ENCODE results near the gene SLC9A9. TPM values are rescaled to one million over a fixed set of nuclear protein-coding genes. Genes with fewer than 3 reads are reported as not detected.

The SLC9A9 gene
- total RNA-seq, 4 donors from 2014 or later: 1.1 to 15.9 (median 9.7) TPM

DNA sequence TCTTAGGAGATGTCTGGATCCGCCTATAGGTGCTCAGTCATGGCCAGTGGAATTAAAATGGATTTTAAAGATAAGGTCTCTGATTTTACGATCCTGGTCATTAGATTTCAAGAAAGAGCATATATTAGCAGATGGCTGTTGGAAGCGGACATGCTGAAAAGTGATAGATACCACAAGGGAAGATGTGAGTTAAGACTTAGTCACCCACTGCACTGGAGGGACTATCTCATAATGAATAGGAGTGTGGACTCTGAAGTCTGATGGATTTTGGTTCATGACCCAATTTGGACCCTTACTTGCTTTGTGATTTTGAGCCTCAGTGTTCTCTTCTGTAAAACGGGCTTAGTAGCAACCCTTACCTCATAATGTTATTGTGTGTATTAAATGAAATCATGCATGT lies 514.0 kb downstream of the SLC9A9 start:
- Histone ChIP-seq H3K27ac (no peak overlapping the region), H3K9me3 (no peaks in the 10 kb centered on the region), H3K27me3 (no peaks in the 10 kb centered on the region), H3K4me1 (no peaks in the 10 kb centered on the region), H3K4me3 (no peak overlapping the region), H3K36me3 (no peaks in the 10 kb centered on the region)
- intact Hi-C loops (cut with DNase I; ENCODE audit: low total_unique reads): no loop called here
- DNase-seq: no peak
- in situ Hi-C loops (cut with MboI; ENCODE audit: low pct_ligation_motif_present in 1 of 4, low pct_unique_long_range_greater_than_20kb in 1 of 4, low sequenced_read_pairs in 3 of 4): no loop called here
- 83 to 91% methylated on average over 4 of the region's 4 CpGs for WGBS, 2 donors (ENCODE audit: low coverage in 1 of 2)
- TF ChIP-seq POLR2A (IDR thresholded peaks at IDR 0.05) (no peak), POLR2AphosphoS5 (IDR thresholded peaks at IDR 0.05) (no peak), EP300 (IDR thresholded peaks at IDR 0.05; ENCODE audit: low read depth) (no peak)
- TF ChIP-seq, protein P1, sequence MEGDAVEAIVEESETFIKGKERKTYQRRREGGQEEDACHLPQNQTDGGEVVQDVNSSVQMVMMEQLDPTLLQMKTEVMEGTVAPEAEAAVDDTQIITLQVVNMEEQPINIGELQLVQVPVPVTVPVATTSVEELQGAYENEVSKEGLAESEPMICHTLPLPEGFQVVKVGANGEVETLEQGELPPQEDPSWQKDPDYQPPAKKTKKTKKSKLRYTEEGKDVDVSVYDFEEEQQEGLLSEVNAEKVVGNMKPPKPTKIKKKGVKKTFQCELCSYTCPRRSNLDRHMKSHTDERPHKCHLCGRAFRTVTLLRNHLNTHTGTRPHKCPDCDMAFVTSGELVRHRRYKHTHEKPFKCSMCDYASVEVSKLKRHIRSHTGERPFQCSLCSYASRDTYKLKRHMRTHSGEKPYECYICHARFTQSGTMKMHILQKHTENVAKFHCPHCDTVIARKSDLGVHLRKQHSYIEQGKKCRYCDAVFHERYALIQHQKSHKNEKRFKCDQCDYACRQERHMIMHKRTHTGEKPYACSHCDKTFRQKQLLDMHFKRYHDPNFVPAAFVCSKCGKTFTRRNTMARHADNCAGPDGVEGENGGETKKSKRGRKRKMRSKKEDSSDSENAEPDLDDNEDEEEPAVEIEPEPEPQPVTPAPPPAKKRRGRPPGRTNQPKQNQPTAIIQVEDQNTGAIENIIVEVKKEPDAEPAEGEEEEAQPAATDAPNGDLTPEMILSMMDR (IDR thresholded peaks at IDR 0.05): no peak

DNA sequence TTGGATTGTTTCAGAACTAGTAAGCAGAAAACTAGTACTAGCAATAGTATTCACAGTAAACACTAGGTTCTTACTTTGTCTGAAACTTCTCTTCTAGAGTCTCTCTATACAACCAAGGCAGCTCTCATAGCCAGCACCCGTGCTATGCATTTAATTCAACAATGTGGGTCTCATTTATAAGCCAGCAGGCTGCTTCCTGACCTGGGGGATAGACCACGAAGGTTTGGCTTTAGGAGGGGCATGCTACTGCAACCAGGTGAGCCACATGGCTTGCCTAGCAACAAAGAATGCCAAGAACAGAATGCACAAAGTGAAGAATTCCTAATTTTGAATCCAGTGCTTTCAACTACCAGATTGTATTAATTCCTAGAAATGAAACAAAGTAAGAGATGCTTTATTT lies 514.9 kb downstream of the SLC9A9 start:
- TF ChIP-seq POLR2AphosphoS5 (IDR thresholded peaks at IDR 0.05): no peak
- TF ChIP-seq EP300 (IDR thresholded peaks at IDR 0.05; ENCODE audit: low read depth): no peak
- no peak for TF ChIP-seq POLR2A (IDR thresholded peaks at IDR 0.05)
- TF ChIP-seq, protein P1 (IDR thresholded peaks at IDR 0.05): no peak
- Histone ChIP-seq H3K4me1 (no peaks in the 10 kb centered on the region), H3K4me3 (no peak overlapping the region), H3K9me3 (no peaks in the 10 kb centered on the region), H3K36me3 (no peaks in the 10 kb centered on the region), H3K27me3 (no peaks in the 10 kb centered on the region), H3K27ac (no peak overlapping the region)
- WGBS, 2 donors (ENCODE audit: low coverage in 1 of 2): 35 to 88% methylated on average over 1 to 2 of the region's 2 CpGs
- intact Hi-C loops (cut with DNase I; ENCODE audit: low total_unique reads) (no loop called here), in situ Hi-C loops (cut with MboI; ENCODE audit: low pct_ligation_motif_present in 1 of 4, low pct_unique_long_range_greater_than_20kb in 1 of 4, low sequenced_read_pairs in 3 of 4) (no loop called here)
- no peak for DNase-seq

DNA sequence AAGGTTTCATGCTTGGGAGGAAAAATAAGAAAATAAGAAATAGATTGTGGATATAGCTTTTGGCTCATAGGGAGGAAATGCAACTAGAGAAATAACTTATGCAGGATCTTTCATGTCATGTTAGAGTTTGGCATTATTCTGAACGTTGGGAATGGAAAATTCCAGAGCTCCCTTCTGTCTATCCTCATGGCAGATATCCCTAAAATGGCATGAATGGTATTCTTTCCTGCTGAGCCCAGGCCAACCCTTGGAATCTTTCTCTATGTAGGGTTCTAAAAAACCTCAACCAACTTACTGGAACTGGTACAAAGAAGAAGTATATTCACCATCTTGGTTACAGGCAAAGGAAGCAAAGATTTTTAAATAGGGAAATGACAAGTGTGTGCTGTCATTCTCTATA lies 516.2 kb downstream of the SLC9A9 start:
- intact Hi-C loops (cut with DNase I; ENCODE audit: low total_unique reads): no loop called here
- no peak for DNase-seq
- no peak for TF ChIP-seq POLR2AphosphoS5 (IDR thresholded peaks at IDR 0.05)
- TF ChIP-seq EP300 (IDR thresholded peaks at IDR 0.05; ENCODE audit: low read depth): no peak

DNA sequence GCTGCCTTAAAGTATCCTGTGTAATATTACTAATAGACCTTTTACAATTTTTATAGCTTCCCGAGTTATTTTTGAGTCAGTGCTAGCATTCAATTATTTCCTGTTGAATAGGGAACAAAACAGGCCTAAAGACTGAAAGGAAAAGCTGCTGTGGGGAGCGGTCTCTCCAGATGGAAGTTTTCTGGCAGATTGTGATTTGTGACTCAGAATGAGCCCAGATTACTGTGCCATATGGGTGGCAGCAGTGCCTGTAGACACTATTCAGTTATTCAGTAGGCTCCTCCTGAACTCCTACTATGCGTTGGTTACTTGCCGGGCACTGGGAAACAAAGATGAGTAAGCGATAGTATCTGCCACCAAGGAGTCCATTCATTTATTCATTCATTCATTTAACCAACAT lies 516.9 kb downstream of the SLC9A9 start:
- WGBS, 2 donors (ENCODE audit: low coverage in 1 of 2): 84 to 100% methylated on average over 1 to 5 of the region's 5 CpGs
- in situ Hi-C loops (cut with MboI; ENCODE audit: low pct_ligation_motif_present in 1 of 4, low pct_unique_long_range_greater_than_20kb in 1 of 4, low sequenced_read_pairs in 3 of 4) (no loop called here), intact Hi-C loops (cut with DNase I; ENCODE audit: low total_unique reads) (no loop called here)
- Histone ChIP-seq H3K36me3 (no peaks in the 10 kb centered on the region), H3K27ac (no peak overlapping the region), H3K4me1 (no peaks in the 10 kb centered on the region), H3K9me3 (no peaks in the 10 kb centered on the region), H3K27me3 (no peaks in the 10 kb centered on the region), H3K4me3 (no peak overlapping the region)
- TF ChIP-seq POLR2A (IDR thresholded peaks at IDR 0.05): no peak
- TF ChIP-seq, protein P1 (IDR thresholded peaks at IDR 0.05): no peak
- DNase-seq: no peak

More for the DNA sequence above, 516.2 kb downstream of the SLC9A9 start:
- Histone ChIP-seq H3K27ac (no peak overlapping the region), H3K4me1 (no peaks in the 10 kb centered on the region), H3K9me3 (no peaks in the 10 kb centered on the region), H3K36me3 (no peaks in the 10 kb centered on the region), H3K27me3 (no peaks in the 10 kb centered on the region), H3K4me3 (no peak overlapping the region)
- 33 to 36% methylated on average over 1 of the region's 1 CpG for WGBS, 2 donors (ENCODE audit: low coverage in 1 of 2)
- in situ Hi-C loops (cut with MboI; ENCODE audit: low pct_ligation_motif_present in 1 of 4, low pct_unique_long_range_greater_than_20kb in 1 of 4, low sequenced_read_pairs in 3 of 4): no loop called here

DNA sequence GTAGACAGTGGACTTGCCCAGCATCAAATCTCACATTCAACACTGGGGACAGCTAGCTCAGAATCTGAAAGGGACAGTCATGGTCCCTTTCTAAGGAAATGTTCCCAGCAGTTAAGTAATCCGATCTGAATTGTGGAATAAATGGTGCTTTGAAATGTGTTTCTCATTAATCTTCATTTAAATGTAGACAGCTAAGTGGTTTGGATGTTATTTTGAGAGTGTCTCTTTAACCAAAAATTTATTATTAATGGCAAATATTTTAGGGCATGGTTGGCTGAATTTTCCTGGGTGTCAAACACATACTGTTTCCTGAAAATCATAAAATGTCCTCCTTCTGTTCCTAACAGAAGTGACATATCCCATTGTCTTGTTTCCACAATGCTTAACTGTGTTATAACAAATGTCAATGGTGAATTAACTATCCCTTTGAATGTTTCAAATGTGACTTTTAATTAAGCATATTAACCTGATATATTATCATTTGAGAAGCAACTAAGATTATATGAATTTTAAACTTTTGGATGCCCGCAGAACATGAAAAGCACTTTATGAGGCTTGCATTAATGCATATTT lies 517.9 kb downstream of the SLC9A9 start:
- WGBS, 2 donors (ENCODE audit: low coverage in 1 of 2): 80 to 81% methylated on average over 2 of the region's 2 CpGs
- TF ChIP-seq, protein P1 (IDR thresholded peaks at IDR 0.05): no peak
- TF ChIP-seq EP300 (IDR thresholded peaks at IDR 0.05; ENCODE audit: low read depth) (no peak), POLR2A (IDR thresholded peaks at IDR 0.05) (no peak), POLR2AphosphoS5 (IDR thresholded peaks at IDR 0.05) (no peak)
- in situ Hi-C loops (cut with MboI; ENCODE audit: low pct_ligation_motif_present in 1 of 4, low pct_unique_long_range_greater_than_20kb in 1 of 4, low sequenced_read_pairs in 3 of 4): no loop called here

More for the DNA sequence above, 517.9 kb downstream of the SLC9A9 start:
- Histone ChIP-seq H3K36me3 (no peaks in the 10 kb centered on the region), H3K4me1 (no peaks in the 10 kb centered on the region), H3K27ac (no peak overlapping the region), H3K27me3 (no peaks in the 10 kb centered on the region), H3K4me3 (no peak overlapping the region), H3K9me3 (no peaks in the 10 kb centered on the region)
- intact Hi-C loops (cut with DNase I; ENCODE audit: low total_unique reads): no loop called here
- DNase-seq: no peak

Measured in transverse colon (tissue), 4 donors.